Adrenal gland (tissue), 12 donors: Measurements from ENCODE around the gene CLEC2B. TPM values are rescaled to one million over a fixed set of nuclear protein-coding genes. Genes with fewer than 3 reads are reported as not detected.

Source experiments
- DNase-seq, 7 donors: peaks; one replicate each; pipeline ENCODE4 v3.0.0-alpha.2; 2019 to 2020
- H3K27ac ChIP-seq, 5 donors: fragments of 200-600 bp; sonication (generic) in 4 of 5; 1 replicate in 3 of 5; 2 replicates in 2 of 5; pipeline versions ENCODE4 v1.5.1 to v1.8.0; 2016 to 2020; ENCODE audit warnings: mild to moderate bottlenecking in 1 of 5
- H3K27me3 ChIP-seq: fragments of 200-600 bp; 2 replicates; pipeline ENCODE4 v1.8.0; 2021
- H3K36me3 ChIP-seq, 2 donors: fragments of 200-600 bp; replicated peaks in 1 of 2; 1 replicate in 1 of 2; 2 replicates in 1 of 2; pipeline versions ENCODE4 v1.5.1 to v1.8.0; 2018 to 2022
- H3K4me1 ChIP-seq, 2 donors: fragments of 200-600 bp; replicated peaks in 1 of 2; 1 replicate in 1 of 2; 2 replicates in 1 of 2; pipeline versions ENCODE4 v1.5.1 to v1.8.0; 2018 to 2021
- H3K4me3 ChIP-seq, 4 donors: fragments of 200-600 bp; sonication (generic) in 3 of 4; one replicate each; pipeline ENCODE4 v1.5.1; 2016 to 2018
- H3K9me3 ChIP-seq, 3 donors: fragments of 200-600 bp; sonication (generic) in 1 of 3; replicated peaks in 1 of 3; 1 replicate in 2 of 3; 2 replicates in 1 of 3; pipeline versions ENCODE4 v1.5.1 to v1.8.0; 2016 to 2021
- CTCF ChIP-seq, 6 experiments: fragments of 450-650 bp in 4 of 6; fragments of 200-600 bp in 2 of 6; sonication (generic) in 1 of 6; IDR thresholded peaks; 1 replicate in 5 of 6; 2 replicates in 1 of 6; pipeline versions ENCODE4 v1.5.1 to v1.8.0; 2016 to 2021; ENCODE audit warnings: antibody characterized with exemption in 6 of 6, mild to moderate bottlenecking in 2 of 6, moderate library complexity in 1 of 6
- POLR2A ChIP-seq, 2 donors: fragments of 450-650 bp; IDR thresholded peaks; one replicate each; pipeline ENCODE4 v1.6.1; 2017; ENCODE audit warnings: antibody characterized with exemption in 2 of 2, mild to moderate bottlenecking in 2 of 2, moderate library complexity in 1 of 2
- WGBS, 4 donors: extraction: QIAGEN DNeasy Blood & Tissue Kit in 2 of 4; methylation state at CpG; one replicate each; pipeline versions ENCODE4 v1.1.5 to v1.1.7; 2013 to 2017; 5-methylcytosine and 5-hydroxymethylcytosine counted together
- intact Hi-C, 2 donors: fragments of 100-400 bp; cut with DNase I; formaldehyde crosslinking; loops; one replicate each; pipeline versions ENCODE4 v1.14.1 to v1.15.0; 2022 to 2023
- polyA plus RNA-seq, 3 donors: library from polyadenylated mRNA; stranded (reverse); fragments of 200-250 nt in 2 of 3; fragments of 350-450 nt in 1 of 3; fragmentation: Illumina TruSeq in 1 of 3; extraction: RNeasy Lipid Tissue Mini Kit (QIAGEN cat#74804) in 1 of 3; gene quantifications; one replicate each; pipeline ENCODE4 v1.2.3, GENCODE V29; 2013 to 2014
- total RNA-seq, 9 donors: library from RNA; depleted of rRNA in 4 of 9; stranded (reverse); fragments of >200 nt in 4 of 9; fragments of 120-200 nt in 1 of 9; fragmentation: NEBNext Ultra II Directional in 1 of 9; extraction: Animal tissue kit (Norgen Biotek cat#: 25700) in 1 of 9; gene quantifications; one replicate each; pipeline versions ENCODE4 v1.1.0 to v1.2.4, GENCODE V29; 2013 to 2023
- donor health status: healthy with polysubstance abuse.
- donor health status: Bipolar disorder and iron deficiency.
- donor health status: DM: yes; HTN: yes; CAD: no.
- donor health status: DM: no; HTN: no; CAD: no.
- donor health status: DM: no; HTN: no; CAD: no.
- donor health status: DM: yes; HTN: yes; CAD: no.

Gene CLEC2B
- total and polyA plus RNA-seq, 12 donors: 3.9 to 17.7 (median 10.5) TPM

DNA sequence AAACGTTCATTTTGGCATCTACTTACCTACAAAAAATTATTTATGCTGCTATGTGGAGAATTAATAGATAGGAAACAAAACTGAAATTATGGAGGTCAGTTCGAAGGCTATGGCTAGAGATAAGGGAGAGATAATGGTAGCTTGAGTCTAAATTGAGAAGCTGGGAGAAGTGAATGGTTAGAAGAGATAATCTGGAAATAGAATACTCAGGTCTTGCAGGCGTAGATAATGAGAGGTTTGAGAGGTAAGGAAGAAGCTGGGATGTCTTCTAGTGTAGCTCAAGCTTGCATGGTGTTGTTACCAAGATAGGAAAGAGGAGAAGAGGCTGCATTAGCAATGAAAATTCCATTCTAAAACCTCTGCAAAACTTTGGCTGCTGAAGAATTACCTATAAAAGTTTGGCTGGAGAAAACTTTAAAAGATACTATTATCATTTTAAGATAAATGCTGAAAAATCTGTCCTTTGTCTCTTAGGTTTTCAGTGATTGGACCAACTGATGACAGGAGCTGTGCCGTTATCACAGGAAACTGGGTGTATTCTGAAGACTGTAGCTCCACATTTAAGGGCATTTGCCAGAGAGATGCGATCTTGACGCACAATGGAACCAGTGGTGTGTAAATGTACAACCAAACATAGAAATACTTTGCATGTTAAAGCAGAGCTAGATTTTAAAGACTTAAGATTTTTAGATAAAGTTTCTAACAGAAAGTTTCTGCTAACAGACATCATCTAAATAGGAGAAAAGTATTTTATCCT, 26.2 kb upstream of the CLEC2B start:
- Histone ChIP-seq H3K9me3 (no peaks in the 10 kb centered on the region), H3K36me3 (no peaks in the 10 kb centered on the region), H3K4me3 (no peak overlapping the region), H3K27ac (no peak overlapping the region), H3K27me3 (no peaks in the 10 kb centered on the region), H3K4me1 (no peaks in the 10 kb centered on the region)
- 56 to 67% (median 62%) methylated on average over 6 of the region's 6 CpGs for whole genome bisulfite sequencing, 4 donors
- intact Hi-C loops: no loop called here
- DNase-seq: no peak
- no peak for TF ChIP-seq POLR2A (IDR thresholded peaks at IDR 0.05)
- no peak for TF ChIP-seq CTCF (IDR thresholded peaks at IDR 0.05)

GRCh38 chr12:9888665-9889273, 19.6 kb upstream of the CLEC2B start:
- DNase-seq: no peak
- no peaks in the 10 kb centered on the region for H3K4me1 ChIP-seq
- no peak for TF ChIP-seq CTCF (IDR thresholded peaks at IDR 0.05)
- no peak for TF ChIP-seq POLR2A (IDR thresholded peaks at IDR 0.05)
- no peaks in the 10 kb centered on the region for H3K27me3 ChIP-seq
- H3K27ac ChIP-seq: no peak overlapping the region
- no peak overlapping the region for H3K4me3 ChIP-seq
- intact Hi-C loops: no loop called here
- 59 to 69% (median 66%) methylated on average over 4 of the region's 4 CpGs for WGBS, 4 donors
- H3K9me3 ChIP-seq: no peaks in the 10 kb centered on the region
- no peaks in the 10 kb centered on the region for H3K36me3 ChIP-seq

GRCh38 chr12:9883175-9883574, 14.0 kb upstream of the CLEC2B start:
- DNase-seq: no peak
- no peaks in the 10 kb centered on the region for H3K36me3 ChIP-seq
- intact Hi-C loops: no loop called here
- no peaks in the 10 kb centered on the region for H3K27me3 ChIP-seq
- H3K9me3 ChIP-seq: no peaks in the 10 kb centered on the region
- no peak overlapping the region for H3K27ac ChIP-seq
- H3K4me3 ChIP-seq: no peak overlapping the region
- no peak for TF ChIP-seq CTCF (IDR thresholded peaks at IDR 0.05)
- TF ChIP-seq POLR2A (IDR thresholded peaks at IDR 0.05): no peak
- H3K4me1 ChIP-seq: no peaks in the 10 kb centered on the region

GRCh38 chr12:9881988-9882387, 12.8 kb upstream of the CLEC2B start:
- H3K4me3 ChIP-seq: no peak overlapping the region
- H3K36me3 ChIP-seq: no peaks in the 10 kb centered on the region
- intact Hi-C loops: no loop called here
- no peaks in the 10 kb centered on the region for H3K9me3 ChIP-seq
- WGBS, 4 donors: 87 to 90% (median 88%) methylated on average over 5 of the region's 5 CpGs
- TF ChIP-seq POLR2A (IDR thresholded peaks at IDR 0.05) (no peak), CTCF (IDR thresholded peaks at IDR 0.05) (no peak)
- no peak for DNase-seq
- H3K27ac ChIP-seq: no peak overlapping the region
- no peaks in the 10 kb centered on the region for H3K27me3 ChIP-seq
- H3K4me1 ChIP-seq: no peaks in the 10 kb centered on the region
